Measurements from ENCODE around the gene IFITM2.

DNA sequence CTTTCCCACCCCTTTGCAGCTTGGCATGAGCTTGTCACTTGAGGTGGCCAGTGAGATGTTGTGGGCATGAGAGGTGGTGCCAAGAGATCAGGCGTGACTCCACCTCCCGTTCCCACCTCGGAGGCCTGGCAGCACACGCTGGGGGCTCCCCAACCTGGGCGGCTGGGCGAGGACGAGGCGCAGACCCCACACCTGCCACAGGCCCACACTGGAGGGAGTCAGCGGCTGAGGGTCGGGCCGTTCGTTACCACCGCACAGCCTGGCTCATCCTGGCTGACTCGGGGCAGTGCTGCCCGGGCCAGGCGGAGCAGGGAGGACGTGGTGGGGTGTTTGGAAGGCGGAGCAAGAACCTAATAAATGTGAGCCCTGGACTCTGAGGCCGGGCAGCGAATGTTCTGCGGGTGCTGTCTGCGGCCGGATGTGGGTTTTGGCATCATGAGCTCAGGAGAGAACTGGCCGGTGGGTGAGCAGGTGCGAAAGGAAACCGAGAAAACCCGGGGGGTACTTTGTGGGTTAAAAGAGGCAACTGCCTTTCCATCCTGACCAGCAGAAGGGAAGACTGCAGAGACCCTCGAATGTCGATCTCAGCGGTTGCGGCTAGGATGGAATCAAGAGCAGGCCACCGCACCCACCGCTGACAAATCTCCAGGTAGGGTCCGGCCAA, 23.2 kb downstream of the IFITM2 start:
- TF ChIP-seq, protein P1, sequence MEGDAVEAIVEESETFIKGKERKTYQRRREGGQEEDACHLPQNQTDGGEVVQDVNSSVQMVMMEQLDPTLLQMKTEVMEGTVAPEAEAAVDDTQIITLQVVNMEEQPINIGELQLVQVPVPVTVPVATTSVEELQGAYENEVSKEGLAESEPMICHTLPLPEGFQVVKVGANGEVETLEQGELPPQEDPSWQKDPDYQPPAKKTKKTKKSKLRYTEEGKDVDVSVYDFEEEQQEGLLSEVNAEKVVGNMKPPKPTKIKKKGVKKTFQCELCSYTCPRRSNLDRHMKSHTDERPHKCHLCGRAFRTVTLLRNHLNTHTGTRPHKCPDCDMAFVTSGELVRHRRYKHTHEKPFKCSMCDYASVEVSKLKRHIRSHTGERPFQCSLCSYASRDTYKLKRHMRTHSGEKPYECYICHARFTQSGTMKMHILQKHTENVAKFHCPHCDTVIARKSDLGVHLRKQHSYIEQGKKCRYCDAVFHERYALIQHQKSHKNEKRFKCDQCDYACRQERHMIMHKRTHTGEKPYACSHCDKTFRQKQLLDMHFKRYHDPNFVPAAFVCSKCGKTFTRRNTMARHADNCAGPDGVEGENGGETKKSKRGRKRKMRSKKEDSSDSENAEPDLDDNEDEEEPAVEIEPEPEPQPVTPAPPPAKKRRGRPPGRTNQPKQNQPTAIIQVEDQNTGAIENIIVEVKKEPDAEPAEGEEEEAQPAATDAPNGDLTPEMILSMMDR (IDR thresholded peaks at IDR 0.05), result no peak
- no peak for TF ChIP-seq POLR2A (IDR thresholded peaks at IDR 0.05)

Data from right lobe of liver (tissue), 4 donors.